ENCODE measurements around the gene PDS5A. TPM values are rescaled to one million over a fixed set of nuclear protein-coding genes. Genes with fewer than 3 reads are reported as not detected.

The PDS5A gene
- total RNA-seq, 1 donor, result 85.1 TPM

DNA sequence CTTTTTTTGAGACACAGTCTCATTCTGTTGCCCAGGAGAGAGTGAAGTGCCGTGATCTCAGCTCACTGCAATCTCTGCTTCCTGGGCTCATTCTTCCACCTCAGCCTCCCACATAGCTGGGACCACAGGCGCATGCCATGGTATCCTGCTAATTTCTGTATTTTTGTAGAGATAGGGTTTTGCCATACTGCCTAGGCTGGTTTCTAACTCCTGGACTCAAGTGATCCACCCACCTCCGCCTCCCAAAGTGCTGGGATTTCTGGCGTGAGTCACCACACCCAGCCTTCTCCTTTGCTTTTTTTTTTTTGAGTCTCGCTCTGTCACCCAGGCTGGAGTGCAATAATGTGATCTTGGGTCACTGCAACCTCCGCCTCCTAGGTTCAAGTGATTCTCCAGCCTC is 94.1 kb downstream of the PDS5A start:
- no peak overlapping the region for H3K4me3 ChIP-seq (ENCODE audit: low read depth, low read length)
- TF ChIP-seq, protein P1, sequence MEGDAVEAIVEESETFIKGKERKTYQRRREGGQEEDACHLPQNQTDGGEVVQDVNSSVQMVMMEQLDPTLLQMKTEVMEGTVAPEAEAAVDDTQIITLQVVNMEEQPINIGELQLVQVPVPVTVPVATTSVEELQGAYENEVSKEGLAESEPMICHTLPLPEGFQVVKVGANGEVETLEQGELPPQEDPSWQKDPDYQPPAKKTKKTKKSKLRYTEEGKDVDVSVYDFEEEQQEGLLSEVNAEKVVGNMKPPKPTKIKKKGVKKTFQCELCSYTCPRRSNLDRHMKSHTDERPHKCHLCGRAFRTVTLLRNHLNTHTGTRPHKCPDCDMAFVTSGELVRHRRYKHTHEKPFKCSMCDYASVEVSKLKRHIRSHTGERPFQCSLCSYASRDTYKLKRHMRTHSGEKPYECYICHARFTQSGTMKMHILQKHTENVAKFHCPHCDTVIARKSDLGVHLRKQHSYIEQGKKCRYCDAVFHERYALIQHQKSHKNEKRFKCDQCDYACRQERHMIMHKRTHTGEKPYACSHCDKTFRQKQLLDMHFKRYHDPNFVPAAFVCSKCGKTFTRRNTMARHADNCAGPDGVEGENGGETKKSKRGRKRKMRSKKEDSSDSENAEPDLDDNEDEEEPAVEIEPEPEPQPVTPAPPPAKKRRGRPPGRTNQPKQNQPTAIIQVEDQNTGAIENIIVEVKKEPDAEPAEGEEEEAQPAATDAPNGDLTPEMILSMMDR (IDR thresholded peaks at IDR 0.05; ENCODE audit: insufficient read depth, low read depth, low read length), result no peak
- no peak for DNase-seq (ENCODE audit: low read depth)

GRCh38 chr4:39881789-39882188 is 95.9 kb downstream of the PDS5A start:
- DNase-seq (ENCODE audit: low read depth), result no peak
- TF ChIP-seq, protein P1 (IDR thresholded peaks at IDR 0.05; ENCODE audit: insufficient read depth, low read depth, low read length), result no peak
- H3K4me3 ChIP-seq (ENCODE audit: low read depth, low read length), result no peak overlapping the region

DNA sequence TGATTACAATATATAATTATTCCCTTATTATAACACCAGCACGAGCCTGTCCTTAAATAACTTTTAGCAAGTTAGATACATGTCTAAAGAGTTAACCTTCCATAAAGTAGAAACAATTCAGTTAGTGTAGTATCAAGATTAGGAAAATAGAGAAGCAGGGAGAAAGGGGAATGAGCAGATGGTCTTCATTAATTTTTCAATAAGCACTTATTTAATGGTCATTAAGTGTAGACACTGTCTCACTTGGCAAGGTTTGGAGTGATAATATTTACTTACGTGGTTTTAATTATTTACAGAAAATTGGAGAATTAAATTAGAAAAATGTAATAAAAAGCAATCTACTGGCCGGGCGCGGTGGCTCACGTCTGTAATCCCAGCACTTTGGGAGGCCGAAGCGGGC is 99.7 kb downstream of the PDS5A start:
- DNase-seq (ENCODE audit: low read depth), result no peak
- no peak overlapping the region for H3K4me3 ChIP-seq (ENCODE audit: low read depth, low read length)
- TF ChIP-seq, protein P1 (IDR thresholded peaks at IDR 0.05; ENCODE audit: insufficient read depth, low read depth, low read length), result no peak

GRCh38 chr4:39873823-39874222 is 103.9 kb downstream of the PDS5A start:
- no peak overlapping the region for H3K4me3 ChIP-seq (ENCODE audit: low read depth, low read length)
- TF ChIP-seq, protein P1 (IDR thresholded peaks at IDR 0.05; ENCODE audit: insufficient read depth, low read depth, low read length), result no peak
- peak; percentile 81 for DNase-seq (ENCODE audit: low read depth)

DNA sequence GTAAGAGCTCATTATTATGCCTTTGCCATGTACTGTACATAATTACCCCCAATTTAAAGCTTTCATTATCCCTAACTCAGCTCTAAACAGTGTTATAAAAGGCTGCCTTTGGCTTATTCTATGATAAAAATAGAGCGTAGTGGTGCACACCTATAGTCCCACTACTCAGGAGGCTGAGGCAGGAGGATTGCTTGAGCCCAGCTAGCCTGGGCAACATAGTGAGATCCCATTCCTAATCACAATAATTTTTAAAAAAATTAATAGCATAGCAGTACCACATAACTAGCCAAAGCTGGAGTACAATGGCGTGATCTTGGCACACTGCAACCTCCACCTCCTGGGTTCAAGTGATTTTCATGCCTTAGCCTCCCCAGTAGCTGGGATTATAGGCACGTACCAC is 112.4 kb downstream of the PDS5A start:
- TF ChIP-seq, protein P1 (IDR thresholded peaks at IDR 0.05; ENCODE audit: insufficient read depth, low read depth, low read length), result no peak
- no peak overlapping the region for H3K4me3 ChIP-seq (ENCODE audit: low read depth, low read length)
- no peak for DNase-seq (ENCODE audit: low read depth)

DNA sequence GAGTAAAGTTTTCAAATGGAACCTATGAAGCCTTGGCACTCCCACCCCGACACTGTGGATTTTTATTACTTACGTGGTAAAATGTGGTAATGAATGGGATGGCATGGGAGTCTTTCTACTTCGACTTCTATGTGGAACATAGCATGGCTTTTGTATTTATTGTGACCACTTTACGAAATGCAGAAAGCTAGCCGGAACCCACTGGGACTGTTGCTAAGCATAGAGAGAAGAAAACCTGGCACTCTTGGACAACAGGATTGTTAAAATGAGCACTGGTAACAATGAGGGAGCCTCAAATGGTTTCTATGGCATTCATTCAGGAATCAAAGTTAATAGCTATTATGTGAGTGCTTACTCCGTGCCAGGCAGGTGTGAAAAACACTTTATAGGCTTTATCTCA is 113.3 kb downstream of the PDS5A start:
- H3K4me3 ChIP-seq (ENCODE audit: low read depth, low read length), result no peak overlapping the region
- TF ChIP-seq, protein P1 (IDR thresholded peaks at IDR 0.05; ENCODE audit: insufficient read depth, low read depth, low read length), result no peak
- no peak for DNase-seq (ENCODE audit: low read depth)

- no peak overlapping the region for H3K4me3 ChIP-seq (ENCODE audit: low read depth, low read length)
- TF ChIP-seq, protein P1 (IDR thresholded peaks at IDR 0.05; ENCODE audit: insufficient read depth, low read depth, low read length), result no peak
Observed at GRCh38 chr4:39860804-39861203, 116.9 kb downstream of the PDS5A start.

More at GRCh38 chr4:39860804-39861203, 116.9 kb downstream of the PDS5A start:
- no peak for DNase-seq (ENCODE audit: low read depth)
